IMR-90 (cell line): ENCODE data around the gene TMEM245. TPM values are rescaled to one million over a fixed set of nuclear protein-coding genes. Genes with fewer than 3 reads are reported as not detected.

Experiments
- ATAC-seq: fragments of 200-7000 bp; cut with Tn5 transposase; 2 replicates; pipeline ENCODE4 v1.9.1; 2020; ENCODE audit warnings: low read depth, mild to moderate bottlenecking, moderate library complexity
- BruUV-seq: library from RNA; stranded (reverse); fragments of 400-500 nt; replicated peaks from 2 replicates; lab custom pipeline; 2021; lab: Mats Ljungman, UMichigan
- CTCF ChIA-PET: fragments of 300-600 bp; formaldehyde crosslinking; extraction: SDS; loops from one replicate; lab custom pipeline; 2021; ENCODE audit warnings: antibody characterized with exemption; lab: Yijun Ruan, JAX
- POLR2A ChIA-PET: fragments of 300-600 bp; sonication (Branson Sonifier 250); formaldehyde crosslinking; loops from one replicate; lab custom pipeline; 2022; ENCODE audit warnings: antibody characterized with exemption; ENCODE audit not compliant: unreplicated experiment; lab: Charles Lee
- DNase-seq: peaks from one replicate; pipeline ENCODE4 v3.0.0; 2013
- H2AFZ ChIP-seq: replicated peaks from 2 replicates; pipeline ENCODE3; 2013; ENCODE audit warnings: low read length, mild to moderate bottlenecking; ENCODE audit not compliant: poor library complexity
- H2AK5ac ChIP-seq: 2 replicates; pipeline ENCODE4 v1.6.1; 2013; ENCODE audit warnings: low read depth, low read length, inconsistent platforms
- H2AK9ac ChIP-seq: replicated peaks from 2 replicates; pipeline ENCODE3; 2013; ENCODE audit warnings: mild to moderate bottlenecking, low read depth, low read length, moderate library complexity; ENCODE audit not compliant: poor library complexity
- H2BK120ac ChIP-seq: 2 replicates; pipeline ENCODE4 v1.6.1; 2013; ENCODE audit warnings: low read depth, low read length, inconsistent platforms
- H2BK15ac ChIP-seq: 3 replicates; pipeline ENCODE4 v1.6.1; 2013; ENCODE audit warnings: low read depth, low read length, inconsistent platforms
- H2BK20ac ChIP-seq: 2 replicates; pipeline ENCODE4 v1.6.1; 2013; ENCODE audit warnings: low read depth, mild to moderate bottlenecking, inconsistent platforms, low read length, moderate library complexity
- H2BK5ac ChIP-seq: 2 replicates; pipeline ENCODE4 v1.6.1; 2013; ENCODE audit warnings: mild to moderate bottlenecking, low read depth, low read length, inconsistent platforms; ENCODE audit not compliant: poor library complexity, severe bottlenecking
- H3K14ac ChIP-seq: replicated peaks from 2 replicates; pipeline ENCODE4 v1.6.1; 2013; ENCODE audit warnings: low read depth, low read length, inconsistent platforms
- H3K18ac ChIP-seq: 2 replicates; pipeline ENCODE4 v1.6.1; 2013; ENCODE audit warnings: low read depth, low read length, control low read depth
- H3K23ac ChIP-seq: 2 replicates; pipeline ENCODE4 v1.6.1; 2013; ENCODE audit warnings: low read depth, low read length, inconsistent platforms
- H3K27ac ChIP-seq: 2 replicates; pipeline ENCODE4 v1.5.1; 2013; ENCODE audit warnings: mild to moderate bottlenecking, control low read depth, low read length; ENCODE audit not compliant: insufficient read depth
- H3K27me3 ChIP-seq: 2 replicates; pipeline ENCODE4 v1.6.1; 2013; ENCODE audit warnings: low read length; ENCODE audit not compliant: control insufficient read depth, insufficient read depth
- H3K36me3 ChIP-seq: 2 replicates; pipeline ENCODE4 v1.6.1; 2013; ENCODE audit warnings: low read length, mixed read lengths; ENCODE audit not compliant: control insufficient read depth, insufficient read depth
- H3K4ac ChIP-seq: 2 replicates; pipeline ENCODE4 v1.6.1; 2013; ENCODE audit warnings: low read depth, low read length, inconsistent platforms
- H3K4me1 ChIP-seq: 2 replicates; pipeline ENCODE4 v1.6.1; 2013; ENCODE audit warnings: low read length, mixed read lengths; ENCODE audit not compliant: control insufficient read depth, insufficient read depth
- H3K4me2 ChIP-seq: 2 replicates; pipeline ENCODE4 v1.6.1; 2013; ENCODE audit warnings: low read depth, mild to moderate bottlenecking, control low read depth, low read length, moderate library complexity
- H3K4me3 ChIP-seq: 2 replicates; pipeline ENCODE4 v1.5.1; 2013; ENCODE audit warnings: low read depth, mild to moderate bottlenecking, control low read depth, low read length, moderate library complexity; ENCODE audit not compliant: insufficient read depth
- H3K56ac ChIP-seq: 2 replicates; pipeline ENCODE4 v1.6.1; 2013; ENCODE audit warnings: low read length, inconsistent platforms; ENCODE audit not compliant: insufficient read depth; ENCODE audit errors: extremely low read depth
- H3K79me1 ChIP-seq, 2 experiments: 2 replicates each; pipeline ENCODE4 v1.6.1; 2013; ENCODE audit warnings: low read length in 2 of 2, inconsistent platforms in 1 of 2, low read depth in 1 of 2
- H3K9ac ChIP-seq: 2 replicates; pipeline ENCODE4 v1.6.1; 2013; ENCODE audit warnings: low read depth, low read length, control low read depth
- H3K9me1 ChIP-seq: 2 replicates; pipeline ENCODE4 v1.6.1; 2013; ENCODE audit warnings: low read length, inconsistent platforms; ENCODE audit not compliant: insufficient read depth
- H3K9me3 ChIP-seq: 2 replicates; pipeline ENCODE4 v1.6.1; 2013; ENCODE audit warnings: low read length; ENCODE audit not compliant: control insufficient read depth, insufficient read depth
- H4K20me1 ChIP-seq: 2 replicates; pipeline ENCODE4 v1.6.1; 2013; ENCODE audit warnings: low read length, inconsistent platforms; ENCODE audit not compliant: insufficient read depth
- H4K5ac ChIP-seq: 2 replicates; pipeline ENCODE4 v1.6.1; 2013; ENCODE audit warnings: mild to moderate bottlenecking, low read depth, low read length, control low read depth
- H4K8ac ChIP-seq, 2 experiments: 2 replicates each; pipeline ENCODE4 v1.6.1; 2013; ENCODE audit warnings: low read depth in 2 of 2, low read length in 2 of 2, control low read depth in 1 of 2, inconsistent platforms in 1 of 2
- H4K91ac ChIP-seq: 2 replicates; pipeline ENCODE4 v1.6.1; 2013; ENCODE audit warnings: low read depth, low read length, inconsistent platforms; ENCODE audit not compliant: insufficient read depth
- BHLHE40 ChIP-seq: fragments of 150-350 bp; IDR thresholded peaks from 2 replicates; pipeline ENCODE4 v1.6.1; 2016; ENCODE audit warnings: mild to moderate bottlenecking, low read depth, low read length
- CEBPB ChIP-seq: IDR thresholded peaks from 2 replicates; pipeline ENCODE4 v1.6.1; 2012; ENCODE audit warnings: low read depth, low read length, improper control_type of control experiment
- CHD1 ChIP-seq: IDR thresholded peaks from 2 replicates; pipeline ENCODE4 v1.6.1; 2012; ENCODE audit warnings: low read depth, low read length, improper control_type of control experiment
- CTCF ChIP-seq: conservative IDR thresholded peaks from 2 replicates; pipeline ENCODE4 v1.5.1; 2012; ENCODE audit warnings: mild to moderate bottlenecking, low read depth, low read length, improper control_type of control experiment
- ELK1 ChIP-seq: fragments of 150-350 bp; IDR thresholded peaks from 2 replicates; pipeline ENCODE4 v1.6.1; 2016; ENCODE audit warnings: low read depth, mild to moderate bottlenecking, low read length, moderate library complexity, borderline replicate concordance
- FOS ChIP-seq: fragments of 150-350 bp; IDR thresholded peaks from 2 replicates; pipeline ENCODE4 v1.6.1; 2016; ENCODE audit warnings: low read depth, low read length
- NFE2L2 ChIP-seq: fragments of 150-350 bp; IDR thresholded peaks from 2 replicates; pipeline ENCODE4 v1.6.1; 2016; ENCODE audit warnings: low read depth, mild to moderate bottlenecking, low read length
- POLR2A ChIP-seq: IDR thresholded peaks from 2 replicates; pipeline ENCODE4 v1.6.1; 2012; ENCODE audit warnings: mild to moderate bottlenecking, low read depth, low read length
- RAD21 ChIP-seq: IDR thresholded peaks from 2 replicates; pipeline ENCODE4 v1.6.1; 2012; ENCODE audit warnings: low read length, improper control_type of control experiment
- RCOR1 ChIP-seq: IDR thresholded peaks from 2 replicates; pipeline ENCODE4 v1.6.1; 2012; ENCODE audit warnings: mild to moderate bottlenecking, low read length, improper control_type of control experiment; ENCODE audit not compliant: insufficient replicate concordance
- SMC3 ChIP-seq: fragments of 150-350 bp; IDR thresholded peaks from 2 replicates; pipeline ENCODE4 v1.6.1; 2016; ENCODE audit warnings: low read depth, mild to moderate bottlenecking, antibody characterized with exemption, low read length, moderate library complexity
- USF2 ChIP-seq: fragments of 150-350 bp; IDR thresholded peaks from 2 replicates; pipeline ENCODE4 v1.6.1; 2017; ENCODE audit warnings: mild to moderate bottlenecking, antibody characterized with exemption, low read length, low read depth
- WGBS, 2 experiments: methylation state at CpG; one replicate each; pipeline versions ENCODE4 v1.1.5 to v1.1.7; 2013; ENCODE audit warnings: missing lambda C conversion rate in 2 of 2; ENCODE audit not compliant: insufficient read length in 1 of 2; ENCODE audit errors: extremely low coverage in 2 of 2; 5-methylcytosine and 5-hydroxymethylcytosine counted together
- dilution Hi-C: fragments of 300-500 bp; cut with HindIII; formaldehyde crosslinking; loops from one replicate; pipeline ENCODE4 v1.14.3; 2018; ENCODE audit warnings: low sequenced_read_pairs; ENCODE audit not compliant: unreplicated experiment
- in situ Hi-C: fragments of 300-500 bp; cut with MboI; formaldehyde crosslinking; loops from 3 replicates; pipeline ENCODE4 v1.14.3; 2019; ENCODE audit warnings: low sequenced_read_pairs, inconsistent platforms, mixed read lengths
- intact Hi-C: fragments of 100-400 bp; cut with micrococcal nuclease; formaldehyde crosslinking; loops from 2 replicates; pipeline ENCODE4 v1.10.0; 2022
- polyA plus RNA-seq, 3 experiments: library from polyadenylated mRNA; depleted of rRNA; stranded (reverse); fragments of >200 nt; gene quantifications; 2 replicates each; pipeline ENCODE4 v1.2.3, GENCODE V29; 2012; ENCODE audit warnings: low replicate concordance in 1 of 3
- total RNA-seq: library from RNA; depleted of rRNA; stranded (reverse); fragments of >200 nt; gene quantifications from 2 replicates; pipeline ENCODE4 v1.2.3, GENCODE V29; 2012

TMEM245 gene
- total and polyA plus RNA-seq, 2 of the 4 experiments (the other 2 are of a cell fraction) = 24.8 to 57.9 TPM

- Histone ChIP-seq H3K18ac (peak overlapping the region; percentile 28; the same call in 1 of the 2 replicates), H4K91ac (no peak overlapping the region), H2BK120ac (no peak overlapping the region), H3K9me1 (peaks cover 21% of the 10 kb centered on the region), H2AK5ac (no peak overlapping the region), H3K4me1 (peaks cover 18% of the 10 kb centered on the region), H3K9ac (no peak overlapping the region), H2BK20ac (no peak overlapping the region), H2AFZ (no peak overlapping the region), H4K5ac (no peak overlapping the region), H2BK15ac (no peak overlapping the region), H3K36me3 (peaks cover 2% of the 10 kb centered on the region), H3K56ac (no peak overlapping the region), H3K4me2 (no peak overlapping the region), H3K79me1 (peaks cover 36 to 67% of the 10 kb centered on the region in 2 experiments), H3K4ac (no peak overlapping the region), H4K20me1 (peaks cover 22% of the 10 kb centered on the region), H3K14ac (no peak overlapping the region), H2BK5ac (no peak overlapping the region), H3K27ac (no peak overlapping the region), H2AK9ac (no peak overlapping the region), H3K4me3 (no peak overlapping the region), H3K23ac (no peak overlapping the region), H3K27me3 (no peaks in the 10 kb centered on the region), H3K9me3 (no peaks in the 10 kb centered on the region), H4K8ac (no peak overlapping the region)
- POLR2A ChIA-PET = no interaction called here
- in situ Hi-C loops = loop anchor here (10.0 kb wide), 1 partner anchor 64 kb away; the partner anchor contains the start of gene FRRS1L
- CTCF ChIA-PET = interaction anchor here (1.2 kb wide), 1 partner anchor 15 kb away, joined by 3 read pairs; no protein-coding TSS in a partner anchor
- no CpG with 5 or more reads among the region's 3 CpGs for WGBS, 2 experiments
- TF ChIP-seq CHD1 (no peak), CTCF (no peak), USF2 (no peak), SMC3 (no peak), BHLHE40 (no peak), ELK1 (no peak), RAD21 (no peak), RCOR1 (no peak), CEBPB (no peak), POLR2A (no peak), FOS (no peak), NFE2L2 (no peak)
- ATAC-seq = no peak
- intact Hi-C loops = no loop called here
- no peak for DNase-seq
- dilution Hi-C loops = no loop called here
- BruUV-seq = no TSS peak
Measured at GRCh38 chr9:109100543-109101201, 19.1 kb downstream of the TMEM245 start.
